GM10266 (cell line): ENCODE results near the gene CLMN.

Experiments
- DNase-seq: peaks from one replicate; pipeline ENCODE4 v3.0.0; 2012; ENCODE audit errors: extremely low spot score
- TF ChIP-seq, protein P1 (sequence below): IDR thresholded peaks from 2 replicates; pipeline ENCODE4 v1.5.1; 2012; ENCODE audit warnings: mild to moderate bottlenecking, low read depth; ENCODE audit not compliant: control insufficient read depth, insufficient read depth; ENCODE audit errors: missing control alignments

The CLMN gene

DNA sequence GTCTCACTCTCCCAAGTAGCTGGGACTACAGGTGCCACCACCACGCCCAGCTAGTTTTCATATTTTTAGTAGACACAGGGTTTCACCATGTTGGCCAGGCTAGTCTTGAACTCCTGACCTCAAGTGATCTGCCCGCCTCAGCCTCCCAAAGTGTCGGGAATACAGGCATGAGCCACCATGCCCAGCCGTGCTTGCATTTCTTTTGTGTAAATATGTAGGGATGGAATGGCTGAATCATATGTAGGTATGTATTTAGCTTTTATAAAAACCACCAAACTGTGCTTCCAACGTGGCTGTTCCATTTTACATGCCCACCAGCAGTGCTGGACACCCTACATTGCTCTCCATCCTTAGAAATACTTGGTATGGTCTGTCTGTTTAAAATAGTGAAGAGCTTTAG, 32.8 kb upstream of the CLMN start:
- DNase-seq: no peak
- TF ChIP-seq, protein P1, sequence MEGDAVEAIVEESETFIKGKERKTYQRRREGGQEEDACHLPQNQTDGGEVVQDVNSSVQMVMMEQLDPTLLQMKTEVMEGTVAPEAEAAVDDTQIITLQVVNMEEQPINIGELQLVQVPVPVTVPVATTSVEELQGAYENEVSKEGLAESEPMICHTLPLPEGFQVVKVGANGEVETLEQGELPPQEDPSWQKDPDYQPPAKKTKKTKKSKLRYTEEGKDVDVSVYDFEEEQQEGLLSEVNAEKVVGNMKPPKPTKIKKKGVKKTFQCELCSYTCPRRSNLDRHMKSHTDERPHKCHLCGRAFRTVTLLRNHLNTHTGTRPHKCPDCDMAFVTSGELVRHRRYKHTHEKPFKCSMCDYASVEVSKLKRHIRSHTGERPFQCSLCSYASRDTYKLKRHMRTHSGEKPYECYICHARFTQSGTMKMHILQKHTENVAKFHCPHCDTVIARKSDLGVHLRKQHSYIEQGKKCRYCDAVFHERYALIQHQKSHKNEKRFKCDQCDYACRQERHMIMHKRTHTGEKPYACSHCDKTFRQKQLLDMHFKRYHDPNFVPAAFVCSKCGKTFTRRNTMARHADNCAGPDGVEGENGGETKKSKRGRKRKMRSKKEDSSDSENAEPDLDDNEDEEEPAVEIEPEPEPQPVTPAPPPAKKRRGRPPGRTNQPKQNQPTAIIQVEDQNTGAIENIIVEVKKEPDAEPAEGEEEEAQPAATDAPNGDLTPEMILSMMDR: no peak

DNA sequence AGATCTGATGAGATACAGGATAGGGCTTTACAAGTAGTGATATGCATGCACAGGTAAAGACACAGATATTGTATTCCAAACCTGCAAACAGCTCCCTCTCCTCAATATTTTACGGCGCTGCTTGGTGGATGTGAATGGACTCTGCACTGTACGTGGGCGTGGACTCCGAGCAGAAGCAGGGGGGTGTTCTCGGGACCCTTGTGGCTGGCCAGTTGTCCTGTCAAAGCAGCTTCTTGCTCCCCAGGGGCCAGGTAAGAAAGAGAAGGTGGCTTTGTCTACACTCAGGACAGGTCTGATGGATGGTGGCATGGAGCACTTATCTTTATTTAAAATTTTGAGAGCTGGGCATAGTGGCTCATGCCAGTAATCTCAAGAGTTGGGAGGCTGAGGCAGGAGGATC, 29.5 kb upstream of the CLMN start:
- no peak for DNase-seq
- TF ChIP-seq, protein P1: no peak

DNA sequence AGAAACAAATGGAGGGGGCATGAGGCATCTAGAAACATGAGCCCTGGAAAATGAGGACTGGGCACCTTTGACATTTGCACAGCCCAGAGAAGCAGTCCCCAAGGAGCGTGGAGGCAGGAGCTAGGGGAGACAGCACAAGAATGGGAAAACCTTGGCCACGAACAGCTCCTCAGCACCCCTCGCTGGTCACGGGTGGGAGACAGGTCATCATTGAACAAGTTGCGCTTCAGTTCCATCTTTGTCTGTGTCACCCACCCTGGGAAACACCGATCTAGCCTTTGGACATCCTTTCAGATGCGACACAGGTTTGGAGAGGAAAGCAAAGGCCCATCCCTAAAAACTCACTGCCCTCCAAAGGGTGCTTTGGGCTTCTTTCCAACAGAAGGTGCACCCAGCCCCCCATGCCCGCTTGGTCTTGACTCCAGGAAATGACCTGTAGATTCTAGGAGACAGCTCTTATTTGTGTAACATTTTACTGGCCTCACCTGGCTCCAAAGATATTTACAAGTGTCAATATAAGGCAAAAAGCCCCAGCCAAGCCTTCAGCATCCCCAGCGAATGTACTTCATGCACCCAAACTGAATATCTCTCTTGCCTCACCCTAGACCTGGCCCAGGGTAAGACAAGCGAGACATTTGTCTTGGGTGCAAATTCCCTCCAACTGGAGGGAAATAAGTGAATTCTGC, 28.8 kb upstream of the CLMN start:
- TF ChIP-seq, protein P1: no peak
- DNase-seq: no peak

DNA sequence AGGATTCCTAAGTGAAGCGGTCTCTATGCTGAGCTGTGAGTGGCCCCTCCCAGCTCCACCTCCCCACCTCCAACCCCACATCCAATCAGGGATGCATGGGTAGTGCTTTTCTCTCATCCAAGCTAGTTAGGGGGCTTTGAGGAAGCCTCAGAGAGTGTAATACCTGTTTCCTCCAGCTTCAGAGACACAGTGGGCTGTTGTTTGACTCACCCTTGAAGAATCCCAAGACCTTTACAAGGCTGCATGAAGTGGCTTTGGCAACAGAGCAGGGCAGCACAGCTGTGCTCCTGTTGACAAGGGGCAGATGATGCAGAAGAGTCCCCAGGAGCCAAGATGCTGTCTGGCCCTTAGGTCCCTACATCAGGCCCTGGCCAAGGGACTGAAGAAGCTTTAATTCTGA, 27.1 kb upstream of the CLMN start:
- TF ChIP-seq, protein P1: no peak
- no peak for DNase-seq

DNA sequence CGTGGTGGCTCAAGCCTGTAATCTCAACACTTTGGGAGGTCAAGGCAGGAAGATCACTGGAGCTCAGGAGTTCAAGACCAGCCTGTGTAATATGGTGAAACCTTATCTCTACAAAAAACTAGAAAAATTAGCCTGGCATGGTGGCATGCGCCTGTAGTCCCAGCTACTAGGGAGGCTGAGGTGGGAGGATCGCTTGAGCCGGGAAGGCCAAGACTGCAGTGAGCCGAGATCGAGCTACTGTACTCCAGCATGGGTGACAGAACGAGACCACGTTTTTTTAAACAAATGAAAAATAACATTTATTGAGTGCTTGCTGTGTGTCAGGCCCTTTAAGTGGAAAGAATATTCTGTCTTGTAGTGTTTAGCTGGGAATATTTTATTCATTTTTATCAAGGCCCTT, 26.6 kb upstream of the CLMN start:
- TF ChIP-seq, protein P1: no peak
- DNase-seq: no peak

DNA sequence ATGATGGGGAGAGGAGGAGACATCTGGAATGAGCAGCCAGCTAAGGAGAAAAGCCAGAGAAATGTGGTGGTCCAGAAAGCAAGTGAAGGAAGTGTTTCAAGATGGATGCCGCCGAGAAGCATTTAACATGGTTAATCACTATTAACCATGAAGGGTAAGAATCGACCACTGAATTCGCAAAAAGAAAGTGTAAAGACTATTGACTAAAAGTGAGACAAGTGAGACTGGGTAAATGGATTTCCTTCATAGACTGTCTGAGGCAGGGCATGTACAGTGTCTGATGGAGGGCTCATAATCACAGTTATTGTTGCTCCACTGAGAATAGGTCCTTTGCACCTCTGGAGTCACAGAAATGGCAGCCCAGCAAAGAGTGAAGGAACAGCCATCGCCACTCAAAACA, 25.3 kb upstream of the CLMN start:
- TF ChIP-seq, protein P1: no peak
- DNase-seq: no peak

DNA sequence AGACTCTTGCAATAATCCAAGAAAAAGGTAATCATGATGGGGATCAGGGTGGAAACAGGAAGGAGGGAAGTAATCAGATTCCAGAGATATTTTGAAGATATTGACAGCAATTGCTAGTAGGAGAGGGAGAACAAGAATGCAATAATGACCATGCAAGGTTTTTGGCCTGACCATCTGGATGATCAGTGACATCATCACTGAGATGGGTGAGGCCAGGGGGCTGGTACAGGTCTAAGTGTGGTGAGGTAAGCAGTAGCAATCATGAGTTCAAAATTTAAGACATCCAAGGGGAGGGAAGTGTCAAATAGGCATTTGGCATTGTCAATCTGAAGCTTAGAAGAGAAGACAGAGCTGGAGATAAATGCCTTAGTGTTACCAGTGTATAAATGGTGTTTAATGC, 24.8 kb upstream of the CLMN start:
- TF ChIP-seq, protein P1: no peak
- no peak for DNase-seq
